Measurements from ENCODE around the gene MYO1F. TPM values are rescaled to one million over a fixed set of nuclear protein-coding genes. Genes with fewer than 3 reads are reported as not detected.

The MYO1F gene
- total and polyA plus RNA-seq, 2 of the 13 experiments (the other 11 are each of a cell fraction or from before 2014, with no cell fraction given), result 0.09 to 0.13 TPM

DNA sequence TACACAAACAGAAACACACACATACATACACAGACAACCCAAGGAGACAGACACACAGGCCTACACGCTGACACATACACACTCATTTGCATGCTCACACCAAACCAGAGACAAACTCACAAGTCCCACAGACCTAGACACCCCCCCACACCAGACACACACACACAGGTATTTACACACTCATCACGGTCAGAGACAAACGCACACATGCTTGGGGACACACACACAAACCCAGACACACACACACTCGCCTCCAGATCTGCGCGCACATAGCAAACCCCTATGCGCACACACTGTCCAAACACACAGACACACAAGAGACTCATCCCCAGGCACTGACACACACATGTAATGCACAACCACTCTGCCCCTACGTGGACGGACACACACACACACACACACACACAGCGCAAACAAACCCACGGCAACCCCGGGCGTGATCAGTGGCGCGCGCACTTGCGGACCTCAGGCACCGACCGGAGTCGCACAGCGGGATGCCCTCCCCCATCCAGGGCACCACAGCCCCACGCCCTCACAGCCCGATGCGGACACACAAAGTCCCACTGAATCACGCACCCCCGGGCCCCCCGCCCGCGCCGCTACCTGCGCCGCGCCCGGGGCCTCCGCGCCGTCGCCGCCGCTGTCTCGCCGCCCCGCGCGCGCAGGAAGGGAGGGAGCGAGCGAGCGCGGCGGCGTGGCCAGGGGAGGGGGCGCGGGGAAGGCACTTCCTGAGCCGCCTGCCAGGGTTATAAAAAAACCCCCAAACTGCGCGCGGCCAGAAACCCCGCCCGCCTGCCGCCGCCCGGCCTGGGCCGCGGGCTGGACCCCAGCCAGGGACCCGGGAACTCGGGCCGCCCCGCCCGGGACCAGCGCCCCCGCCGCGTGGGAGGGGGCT, 33.0 kb upstream of the MYO1F start, which contains the start of gene ADAMTS10 (continued):
- TF ChIP-seq ZNF724P (CRISPR knock-in tag; IDR thresholded peaks at IDR 0.05; ENCODE audit: borderline replicate concordance), result no peak
- no peak for TF ChIP-seq POLR2AphosphoS2 (IDR thresholded peaks at IDR 0.05; ENCODE audit: low read depth, low read length)
- no peak for TF ChIP-seq CBX5 (CRISPR knock-in tag; IDR thresholded peaks at IDR 0.05; ENCODE audit: borderline replicate concordance)
- no peak for TF ChIP-seq TAF15 (IDR thresholded peaks at IDR 0.05; ENCODE audit: low read depth, low read length, poor library complexity, severe bottlenecking)
- TF ChIP-seq, protein P1, sequence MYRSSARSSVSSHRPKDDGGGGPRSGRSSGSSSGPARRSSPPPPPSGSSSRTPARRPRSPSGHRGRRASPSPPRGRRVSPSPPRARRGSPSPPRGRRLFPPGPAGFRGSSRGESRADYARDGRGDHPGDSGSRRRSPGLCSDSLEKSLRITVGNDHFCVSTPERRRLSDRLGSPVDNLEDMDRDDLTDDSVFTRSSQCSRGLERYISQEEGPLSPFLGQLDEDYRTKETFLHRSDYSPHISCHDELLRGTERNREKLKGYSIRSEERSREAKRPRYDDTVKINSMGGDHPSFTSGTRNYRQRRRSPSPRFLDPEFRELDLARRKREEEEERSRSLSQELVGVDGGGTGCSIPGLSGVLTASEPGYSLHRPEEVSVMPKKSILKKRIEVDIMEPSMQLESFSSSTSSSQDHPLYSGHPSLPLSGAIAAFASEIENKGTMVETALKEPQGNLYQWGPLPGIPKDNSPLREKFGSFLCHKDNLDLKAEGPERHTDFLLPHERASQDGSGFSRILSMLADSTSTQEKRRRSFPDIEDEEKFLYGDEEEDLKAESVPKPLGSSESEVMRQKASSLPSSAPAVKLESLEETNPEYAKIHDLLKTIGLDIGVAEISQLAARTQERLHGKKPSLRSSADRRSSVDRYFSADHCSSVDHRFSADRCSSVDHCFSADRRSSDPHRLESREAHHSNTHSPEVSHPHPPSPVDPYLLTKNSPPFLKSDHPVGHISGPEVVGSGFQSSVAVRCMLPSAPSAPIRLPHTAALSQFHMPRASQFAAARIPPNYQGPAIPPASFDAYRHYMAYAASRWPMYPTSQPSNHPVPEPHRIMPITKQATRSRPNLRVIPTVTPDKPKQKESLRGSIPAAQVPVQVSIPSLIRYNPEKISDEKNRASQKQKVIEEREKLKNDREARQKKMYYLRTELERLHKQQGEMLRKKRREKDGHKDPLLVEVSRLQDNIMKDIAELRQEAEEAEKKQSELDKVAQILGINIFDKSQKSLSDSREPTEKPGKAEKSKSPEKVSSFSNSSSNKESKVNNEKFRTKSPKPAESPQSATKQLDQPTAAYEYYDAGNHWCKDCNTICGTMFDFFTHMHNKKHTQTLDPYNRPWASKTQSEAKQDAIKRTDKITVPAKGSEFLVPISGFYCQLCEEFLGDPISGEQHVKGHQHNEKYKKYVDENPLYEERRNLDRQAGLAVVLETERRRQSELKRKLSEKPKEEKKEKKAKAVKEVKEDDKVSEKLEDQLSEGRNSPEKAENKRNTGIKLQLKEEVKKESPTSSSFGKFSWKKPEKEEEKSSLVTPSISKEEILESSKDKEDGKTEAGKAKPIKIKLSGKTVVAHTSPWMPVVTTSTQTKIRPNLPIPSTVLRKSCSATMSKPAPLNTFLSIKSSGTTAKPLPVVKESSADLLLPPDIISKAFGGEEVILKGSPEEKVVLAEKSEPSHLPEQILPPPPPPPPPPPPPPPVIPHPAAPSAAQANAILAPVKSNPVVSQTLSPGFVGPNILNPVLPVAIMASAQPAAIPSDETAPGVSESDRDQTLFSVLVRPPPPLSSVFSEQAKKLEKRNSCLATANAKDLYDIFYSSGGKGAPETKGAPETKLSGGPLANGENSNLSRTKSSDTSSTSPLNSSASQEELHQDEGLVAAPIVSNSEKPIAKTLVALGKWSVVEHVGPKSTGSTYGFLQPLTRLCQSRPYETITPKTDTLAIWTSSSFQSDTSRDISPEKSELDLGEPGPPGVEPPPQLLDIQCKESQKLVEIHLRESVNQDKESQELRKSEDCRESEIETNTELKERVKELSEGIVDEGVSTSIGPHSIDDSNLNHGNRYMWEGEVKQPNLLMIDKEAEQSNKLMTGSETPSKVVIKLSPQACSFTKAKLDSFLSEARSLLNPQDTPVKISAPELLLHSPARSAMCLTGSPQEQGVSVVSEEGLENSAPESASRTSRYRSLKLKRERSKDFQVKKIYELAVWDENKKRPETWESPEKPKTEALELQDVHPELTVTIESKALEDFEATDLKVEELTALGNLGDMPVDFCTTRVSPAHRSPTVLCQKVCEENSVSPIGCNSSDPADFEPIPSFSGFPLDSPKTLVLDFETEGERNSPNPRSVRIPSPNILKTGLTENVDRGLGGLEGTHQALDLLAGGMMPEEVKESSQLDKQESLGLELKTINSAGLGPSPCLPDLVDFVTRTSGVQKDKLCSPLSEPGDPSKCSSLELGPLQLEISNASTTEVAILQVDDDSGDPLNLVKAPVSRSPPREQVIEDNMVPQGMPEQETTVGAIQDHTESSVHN (CRISPR knock-in tag; IDR thresholded peaks at IDR 0.05), result 0 out of 2 replicates have a peak, but pooled peaks have one; percentile 79
- no peak for TF ChIP-seq MATR3 (CRISPR knock-in tag; IDR thresholded peaks at IDR 0.05)
- no peak for TF ChIP-seq KDM5B (CRISPR knock-in tag; IDR thresholded peaks at IDR 0.05; ENCODE audit: borderline replicate concordance)
- TF ChIP-seq, protein P2, sequence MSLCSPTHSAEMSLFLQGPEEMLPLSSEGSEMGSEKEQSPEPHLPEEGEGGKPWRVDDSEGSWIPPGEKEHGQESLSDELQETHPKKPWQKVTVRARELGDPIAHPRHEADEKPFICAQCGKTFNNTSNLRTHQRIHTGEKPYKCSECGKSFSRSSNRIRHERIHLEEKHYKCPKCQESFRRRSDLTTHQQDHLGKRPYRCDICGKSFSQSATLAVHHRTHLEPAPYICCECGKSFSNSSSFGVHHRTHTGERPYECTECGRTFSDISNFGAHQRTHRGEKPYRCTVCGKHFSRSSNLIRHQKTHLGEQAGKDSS (CRISPR knock-in tag; IDR thresholded peaks at IDR 0.05; ENCODE audit: borderline replicate concordance, low read depth), result 0 out of 2 replicates have a peak, but pooled peaks have one; percentile 38
- TF ChIP-seq PAX8 (CRISPR knock-in tag; IDR thresholded peaks at IDR 0.05; ENCODE audit: borderline replicate concordance), result no peak
- TF ChIP-seq ZNF747 (CRISPR knock-in tag; IDR thresholded peaks at IDR 0.05; ENCODE audit: borderline replicate concordance), result no peak
- TF ChIP-seq TSC22D2 (CRISPR knock-in tag; IDR thresholded peaks at IDR 0.05; ENCODE audit: borderline replicate concordance), result no peak
- no peak for TF ChIP-seq TEAD3 (CRISPR knock-in tag; optimal IDR thresholded peaks at IDR 0.05; ENCODE audit: borderline replicate concordance)
- TF ChIP-seq SMAD9 (CRISPR knock-in tag; IDR thresholded peaks at IDR 0.05), result no peak

All from HepG2 (cell line).